Nephron progenitor cell (in vitro differentiated cells): ENCODE results near the gene SLC26A9.

Experiments
- DNase-seq: peaks from one replicate; pipeline ENCODE4 v3.0.0; 2021
- H3K27ac Mint-ChIP-seq: 2 replicates; pipeline ENCODE4 v1.8.0; 2021; ENCODE audit warnings: mild to moderate bottlenecking, moderate library complexity, mixed read lengths
- H3K27me3 Mint-ChIP-seq: 2 replicates; pipeline ENCODE4 v1.8.0; 2021; ENCODE audit warnings: mild to moderate bottlenecking, low read depth, mixed read lengths; ENCODE audit not compliant: poor library complexity
- H3K36me3 Mint-ChIP-seq: 2 replicates; pipeline ENCODE4 v1.8.0; 2021; ENCODE audit warnings: low read depth, mixed read lengths
- H3K4me1 Mint-ChIP-seq: 2 replicates; pipeline ENCODE4 v1.8.0; 2021; ENCODE audit warnings: mixed read lengths
- H3K4me3 Mint-ChIP-seq: 2 replicates; pipeline ENCODE4 v1.8.0; 2021; ENCODE audit warnings: mild to moderate bottlenecking, moderate library complexity, mixed read lengths
- H3K9me3 Mint-ChIP-seq: 2 replicates; pipeline ENCODE4 v1.8.0; 2021; ENCODE audit warnings: mild to moderate bottlenecking, moderate library complexity, mixed read lengths
- TF ChIP-seq, protein P1 (sequence below): fragments of 200-600 bp; sonication (generic); IDR thresholded peaks from 2 replicates; pipeline ENCODE4 v1.5.0; 2021; ENCODE audit warnings: antibody characterized with exemption

SLC26A9 gene

DNA sequence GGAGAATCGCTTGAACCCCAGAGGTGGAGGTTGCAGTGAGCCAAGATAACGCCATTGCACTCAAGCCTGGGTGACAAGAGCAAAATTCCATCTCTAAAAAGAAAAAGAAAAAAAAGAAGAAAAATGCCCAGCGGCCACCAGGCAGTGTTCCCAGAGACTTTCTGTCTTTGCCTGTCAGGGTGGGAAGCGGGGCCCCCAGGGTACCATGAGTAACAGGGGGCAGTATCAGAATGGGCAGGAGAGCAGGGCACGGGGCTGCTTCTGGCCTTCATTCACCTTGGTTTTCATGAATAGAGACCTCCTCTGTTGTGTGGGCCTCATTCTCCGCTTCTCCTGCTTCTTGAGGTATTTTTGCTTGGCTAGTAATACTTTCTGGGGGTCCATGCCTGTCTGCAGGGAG, 20.4 kb downstream of the SLC26A9 start:
- H3K4me1 Mint-ChIP-seq: peaks cover 60% of the 10 kb centered on the region
- no peak for DNase-seq
- no peaks in the 10 kb centered on the region for H3K36me3 Mint-ChIP-seq
- TF ChIP-seq, protein P1, sequence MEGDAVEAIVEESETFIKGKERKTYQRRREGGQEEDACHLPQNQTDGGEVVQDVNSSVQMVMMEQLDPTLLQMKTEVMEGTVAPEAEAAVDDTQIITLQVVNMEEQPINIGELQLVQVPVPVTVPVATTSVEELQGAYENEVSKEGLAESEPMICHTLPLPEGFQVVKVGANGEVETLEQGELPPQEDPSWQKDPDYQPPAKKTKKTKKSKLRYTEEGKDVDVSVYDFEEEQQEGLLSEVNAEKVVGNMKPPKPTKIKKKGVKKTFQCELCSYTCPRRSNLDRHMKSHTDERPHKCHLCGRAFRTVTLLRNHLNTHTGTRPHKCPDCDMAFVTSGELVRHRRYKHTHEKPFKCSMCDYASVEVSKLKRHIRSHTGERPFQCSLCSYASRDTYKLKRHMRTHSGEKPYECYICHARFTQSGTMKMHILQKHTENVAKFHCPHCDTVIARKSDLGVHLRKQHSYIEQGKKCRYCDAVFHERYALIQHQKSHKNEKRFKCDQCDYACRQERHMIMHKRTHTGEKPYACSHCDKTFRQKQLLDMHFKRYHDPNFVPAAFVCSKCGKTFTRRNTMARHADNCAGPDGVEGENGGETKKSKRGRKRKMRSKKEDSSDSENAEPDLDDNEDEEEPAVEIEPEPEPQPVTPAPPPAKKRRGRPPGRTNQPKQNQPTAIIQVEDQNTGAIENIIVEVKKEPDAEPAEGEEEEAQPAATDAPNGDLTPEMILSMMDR: no peak
- H3K4me3 Mint-ChIP-seq: no peak overlapping the region
- H3K27ac Mint-ChIP-seq: no peak overlapping the region
- H3K27me3 Mint-ChIP-seq: peaks cover 6% of the 10 kb centered on the region
- no peaks in the 10 kb centered on the region for H3K9me3 Mint-ChIP-seq

DNA sequence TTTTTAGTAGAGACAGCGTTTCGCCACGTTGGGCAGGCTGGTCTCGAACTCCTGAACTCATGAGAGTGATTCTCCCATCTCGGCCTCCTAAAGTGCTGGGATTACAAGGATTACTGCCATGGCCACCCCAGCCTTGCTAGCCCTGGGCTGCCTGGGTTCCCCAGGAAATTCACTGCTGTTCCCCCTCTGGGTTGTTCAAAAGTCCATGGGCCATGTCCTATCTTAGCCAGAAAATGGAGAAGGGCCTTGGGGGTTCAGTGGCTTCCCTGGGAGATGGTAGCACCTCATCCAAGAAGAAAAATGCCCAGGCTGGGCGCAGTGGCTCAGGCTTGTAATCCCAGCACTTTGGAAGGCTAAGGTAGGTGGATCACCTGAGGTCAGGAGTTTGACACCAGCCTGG, 20.9 kb downstream of the SLC26A9 start:
- Mint-ChIP-seq H3K36me3 (no peaks in the 10 kb centered on the region), H3K27ac (no peak overlapping the region), H3K4me1 (peaks cover 61% of the 10 kb centered on the region), H3K27me3 (peaks cover 7% of the 10 kb centered on the region), H3K4me3 (no peak overlapping the region), H3K9me3 (no peaks in the 10 kb centered on the region)
- no peak for DNase-seq
- TF ChIP-seq, protein P1: no peak

DNA sequence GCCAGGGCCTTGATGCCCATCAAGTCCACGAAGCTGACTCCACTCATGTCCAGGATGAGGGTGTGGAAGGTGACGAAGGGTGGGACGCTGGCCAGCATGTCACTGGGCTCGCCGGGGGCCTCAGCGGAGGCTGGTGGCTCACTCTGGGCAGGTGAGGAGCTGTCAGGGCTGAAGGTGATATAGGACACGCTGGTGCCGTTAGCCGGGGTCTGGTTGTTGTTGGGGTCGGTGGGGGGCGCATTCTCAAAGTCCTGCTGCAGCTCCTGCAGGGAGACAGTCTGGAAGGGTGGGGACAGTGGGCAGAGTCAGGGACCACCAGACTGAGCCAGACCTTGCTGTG, 21.7 kb downstream of the SLC26A9 start:
- Mint-ChIP-seq H3K36me3 (no peaks in the 10 kb centered on the region), H3K4me3 (no peak overlapping the region), H3K9me3 (no peaks in the 10 kb centered on the region), H3K27me3 (peaks cover 12% of the 10 kb centered on the region), H3K27ac (no peak overlapping the region), H3K4me1 (peaks cover 56% of the 10 kb centered on the region)
- no peak for DNase-seq
- TF ChIP-seq, protein P1: no peak

DNA sequence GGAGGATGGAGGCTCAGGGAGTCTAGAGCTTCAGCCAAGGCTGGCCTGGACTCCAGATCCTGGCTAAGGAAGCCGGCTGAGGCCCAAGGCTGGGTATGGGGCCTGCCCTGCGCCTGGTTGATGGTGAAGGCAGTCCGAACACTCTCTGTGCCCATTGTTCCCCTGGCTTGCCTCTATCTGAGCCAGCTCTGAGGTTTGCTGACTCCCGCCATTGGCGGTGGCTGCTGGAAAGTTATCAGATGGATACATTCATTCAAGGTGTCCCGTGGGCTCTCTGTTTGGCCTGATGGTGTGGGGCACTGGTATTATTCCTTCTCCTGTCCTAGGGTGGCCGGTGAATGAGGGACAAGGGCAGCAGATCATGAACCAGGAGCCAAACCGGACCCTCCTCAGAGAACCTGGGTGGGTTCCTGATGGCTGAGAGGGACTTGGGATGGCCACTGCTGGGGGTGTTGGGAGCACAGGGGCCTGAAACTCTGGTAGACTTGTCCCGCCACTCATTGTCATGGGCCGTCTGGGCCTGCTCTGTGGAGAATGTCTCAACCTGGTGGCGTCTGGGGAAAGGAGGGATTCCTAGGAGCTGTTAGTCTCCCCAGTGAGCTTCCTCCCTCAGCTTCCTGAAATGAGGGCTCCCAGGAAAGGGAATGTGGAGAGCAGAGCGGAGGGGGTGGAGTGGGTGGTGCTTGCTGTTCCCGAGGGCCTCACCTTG, 22.2 kb downstream of the SLC26A9 start:
- Mint-ChIP-seq H3K36me3 (no peaks in the 10 kb centered on the region), H3K9me3 (no peaks in the 10 kb centered on the region), H3K27me3 (peaks cover 12% of the 10 kb centered on the region), H3K27ac (no peak overlapping the region), H3K4me1 (peaks cover 50% of the 10 kb centered on the region), H3K4me3 (no peak overlapping the region)
- no peak for DNase-seq
- TF ChIP-seq, protein P1: no peak

DNA sequence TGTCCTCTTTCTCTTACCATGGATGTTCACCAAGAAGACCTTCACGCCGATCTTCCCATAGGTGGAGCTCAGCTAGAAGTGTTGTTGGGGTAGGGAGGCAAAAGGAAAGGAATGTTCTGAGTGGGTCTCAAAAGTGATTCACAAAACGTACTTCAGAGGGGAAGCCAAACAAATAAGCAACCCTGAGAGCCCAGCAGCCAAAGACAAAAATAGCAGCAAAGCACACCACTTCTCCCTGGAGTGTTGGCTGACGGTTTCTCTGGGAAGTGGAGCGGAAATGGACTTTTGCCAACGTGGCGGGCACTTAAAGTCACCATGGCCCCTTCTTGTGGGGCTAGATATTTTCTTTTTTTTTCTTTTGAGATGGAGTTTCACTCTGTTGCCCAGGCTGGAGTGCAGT, 23.1 kb downstream of the SLC26A9 start:
- H3K27ac Mint-ChIP-seq: peak overlapping the region; percentile 33
- H3K27me3 Mint-ChIP-seq: peaks cover 14% of the 10 kb centered on the region
- DNase-seq: no peak
- H3K4me1 Mint-ChIP-seq: peaks cover 42% of the 10 kb centered on the region
- TF ChIP-seq, protein P1: no peak
- no peaks in the 10 kb centered on the region for H3K9me3 Mint-ChIP-seq
- no peak overlapping the region for H3K4me3 Mint-ChIP-seq
- no peaks in the 10 kb centered on the region for H3K36me3 Mint-ChIP-seq
